NCI-H748 (cell line): ENCODE data around the gene CCDC148.
A peak's percentile ranks its signal among the peaks of the same experiment; 100 is the strongest.

Experiments
- DNase-seq: peaks from one replicate; lab custom pipeline; 2025; ENCODE audit not compliant: unreplicated experiment; lab: John Stamatoyannopoulos, UW

The CCDC148 gene

GRCh38 chr2:158130832-158131473, 325.6 kb downstream of the CCDC148 start:
- no peak for DNase-seq

- DNase-seq, result no peak
Observed at GRCh38 chr2:158129037-158129436, 327.5 kb downstream of the CCDC148 start.

- DNase-seq, result no peak
Observed at GRCh38 chr2:158128168-158128973, 328.2 kb downstream of the CCDC148 start.

DNA sequence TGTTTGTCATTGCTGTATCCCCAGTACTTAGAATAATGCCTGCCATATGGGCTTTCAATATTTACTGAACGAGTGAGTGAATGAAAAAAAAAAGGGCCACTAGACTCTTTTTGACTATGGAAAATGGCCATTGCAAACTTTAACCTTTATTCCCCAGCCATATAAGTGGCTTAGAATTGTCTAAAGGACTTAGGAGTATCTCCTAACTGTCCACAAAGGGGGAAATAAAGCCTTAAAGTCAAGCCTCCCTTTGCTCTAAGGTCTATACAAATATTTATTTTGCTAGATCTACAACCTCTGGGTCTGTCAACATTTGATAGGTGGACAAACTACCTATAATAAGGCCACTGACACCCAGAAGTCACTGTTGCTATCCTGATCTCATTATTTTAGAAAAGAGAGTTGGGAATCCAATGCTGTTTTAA, 329.2 kb downstream of the CCDC148 start:
- DNase-seq, result peak; percentile 19

DNA sequence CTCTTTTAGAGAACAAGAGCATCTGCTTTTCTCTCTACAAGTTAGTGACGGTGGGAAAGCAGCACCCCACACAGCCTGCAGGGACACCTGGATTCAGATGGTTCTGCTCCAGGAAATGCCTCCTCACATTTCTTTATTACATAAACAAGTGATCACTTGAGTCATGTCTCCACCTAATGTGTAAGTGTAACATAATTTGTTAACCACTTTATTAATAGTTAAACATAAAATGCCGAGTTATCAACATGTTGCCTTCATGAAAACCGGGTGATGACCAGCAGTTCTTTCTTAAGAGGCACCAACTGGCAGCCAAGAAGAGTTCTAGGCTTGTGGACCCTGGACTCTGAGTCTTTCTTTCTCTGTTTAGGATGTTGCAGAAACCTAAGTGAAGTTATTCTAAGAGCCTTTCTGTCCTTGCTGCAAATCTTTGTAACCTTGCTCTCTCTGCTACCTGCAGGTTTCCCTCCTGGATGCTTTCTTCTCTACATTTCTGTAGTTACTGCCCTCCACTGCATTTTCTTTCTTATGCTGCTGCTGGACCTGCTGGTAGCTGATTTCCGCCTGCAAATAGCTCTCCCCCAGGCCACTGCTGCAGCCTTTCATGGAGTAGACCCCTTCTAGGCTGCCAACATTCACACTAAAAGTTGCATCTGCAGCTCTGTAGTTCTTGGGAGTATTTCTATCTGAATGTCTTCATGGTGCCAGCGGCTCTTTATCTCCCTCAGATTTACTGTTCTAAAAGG, 330.6 kb downstream of the CCDC148 start:
- DNase-seq, result no peak

GRCh38 chr2:158124896-158125295, 331.7 kb downstream of the CCDC148 start:
- DNase-seq, result no peak
